CD4-positive, alpha-beta T cell treated with Interleukin-10 for 1 hour (primary cell): Measurements from ENCODE around the gene TTYH3.
"Not testable (repeated sequence)": the region's sequence is repeated elsewhere in the genome, so short reads cannot be mapped to it uniquely, and the experiment has no call there.

Experiments
- DNase-seq: peaks from one replicate; pipeline ENCODE4 v3.0.0-alpha.2; 2020

The TTYH3 gene

GRCh38 chr7:2631946-2632732 is at the start of gene TTYH3:
Gene TTYH3 (plus strand): TSS chr7:2631986. CDS start chr7:2632156, 170 bp downstream.
- no peak for DNase-seq

GRCh38 chr7:2582006-2582735 is 49.6 kb upstream of the TTYH3 start:
- no peak for DNase-seq

GRCh38 chr7:2583798-2584580 is 47.8 kb upstream of the TTYH3 start:
- no peak for DNase-seq

GRCh38 chr7:2585446-2585845 is 46.3 kb upstream of the TTYH3 start:
- no peak for DNase-seq

GRCh38 chr7:2586326-2587020 is 45.3 kb upstream of the TTYH3 start:
- DNase-seq = no peak

GRCh38 chr7:2587134-2587533 is 44.7 kb upstream of the TTYH3 start:
- no peak for DNase-seq

- no peak for DNase-seq
Measured at GRCh38 chr7:2587778-2588177, 44.0 kb upstream of the TTYH3 start.

GRCh38 chr7:2589341-2589740 is 42.4 kb upstream of the TTYH3 start:
- no peak for DNase-seq

- DNase-seq = not testable (repeated sequence)
Measured at GRCh38 chr7:2589941-2590340, 41.8 kb upstream of the TTYH3 start.

- DNase-seq = no peak
Measured at GRCh38 chr7:2592375-2592865, 39.4 kb upstream of the TTYH3 start.

- DNase-seq = no peak
Measured at GRCh38 chr7:2593036-2593727, 38.6 kb upstream of the TTYH3 start.

GRCh38 chr7:2594599-2594998 is 37.2 kb upstream of the TTYH3 start:
- no peak for DNase-seq

GRCh38 chr7:2595258-2595860 is 36.4 kb upstream of the TTYH3 start:
- no peak for DNase-seq

GRCh38 chr7:2596464-2597272 is 35.1 kb upstream of the TTYH3 start:
- no peak for DNase-seq

GRCh38 chr7:2597273-2597640 is 34.5 kb upstream of the TTYH3 start:
- no peak for DNase-seq

GRCh38 chr7:2598154-2598823 is 33.5 kb upstream of the TTYH3 start:
- DNase-seq = no peak

GRCh38 chr7:2601065-2601464 is 30.7 kb upstream of the TTYH3 start:
- DNase-seq = no peak

- no peak for DNase-seq
Measured at GRCh38 chr7:2601907-2602306, 29.9 kb upstream of the TTYH3 start.

GRCh38 chr7:2602406-2603043 is 29.3 kb upstream of the TTYH3 start:
- no peak for DNase-seq
